H1 (cell line): ENCODE data around the gene ARSB. TPM values are rescaled to one million over a fixed set of nuclear protein-coding genes. Genes with fewer than 3 reads are reported as not detected.

Experiments used
- CTCF ChIA-PET: fragments of 300-600 bp; sonication (Branson Sonifier 250); formaldehyde crosslinking; loops from one replicate; lab custom pipeline; 2021; ENCODE audit not compliant: partially characterized antibody; lab: Charles Lee
- POLR2A ChIA-PET: fragments of 300-600 bp; sonication (Branson Sonifier 250); formaldehyde crosslinking; loops from one replicate; lab custom pipeline; 2021; ENCODE audit warnings: inconsistent platforms; ENCODE audit not compliant: partially characterized antibody; lab: Charles Lee
- DNase-seq, 2 experiments: peaks; one replicate each; pipeline versions ENCODE4 v3.0.0 to v3.0.0-alpha.2; 2010 to 2022; ENCODE audit warnings: low spot score in 2 of 2, low read depth in 1 of 2, mixed read lengths in 1 of 2
- FAIRE-seq: peaks from 2 replicates; lab custom pipeline; 2011; peaks lifted over from hg19 to GRCh38; lab: Jason Lieb, UNC
- H2AFZ ChIP-seq: 2 replicates; pipeline ENCODE4 v1.8.1; 2012; ENCODE audit warnings: low read length, inconsistent platforms
- H2AK5ac ChIP-seq: 2 replicates; pipeline ENCODE4 v1.6.1; 2013; ENCODE audit warnings: low read depth, low read length
- H2BK120ac ChIP-seq: replicated peaks from 2 replicates; pipeline ENCODE3; 2013; ENCODE audit warnings: low read depth, low read length, inconsistent platforms
- H2BK12ac ChIP-seq: 2 replicates; pipeline ENCODE4 v1.6.1; 2013; ENCODE audit warnings: low read depth, low read length
- H2BK15ac ChIP-seq: 2 replicates; pipeline ENCODE4 v1.6.1; 2013; ENCODE audit warnings: low read length
- H2BK20ac ChIP-seq: 2 replicates; pipeline ENCODE4 v1.6.1; 2013; ENCODE audit warnings: low read length
- H2BK5ac ChIP-seq: 2 replicates; pipeline ENCODE4 v1.6.1; 2013; ENCODE audit warnings: low read depth, low read length
- H3K14ac ChIP-seq: 2 replicates; pipeline ENCODE4 v1.6.1; 2013; ENCODE audit warnings: inconsistent platforms; ENCODE audit not compliant: insufficient read length
- H3K18ac ChIP-seq: 2 replicates; pipeline ENCODE4 v1.6.1; 2013; ENCODE audit warnings: low read length; ENCODE audit errors: extremely low read depth
- H3K23ac ChIP-seq: 2 replicates; pipeline ENCODE4 v1.6.1; 2013; ENCODE audit warnings: inconsistent platforms; ENCODE audit not compliant: insufficient read length
- H3K23me2 ChIP-seq: 2 replicates; pipeline ENCODE4 v1.6.1; 2013; ENCODE audit warnings: low read depth, low read length
- H3K27ac ChIP-seq: 2 replicates; pipeline ENCODE4 v1.6.1; 2011; ENCODE audit warnings: low read depth, low read length, inconsistent platforms
- H3K27me3 ChIP-seq, 4 experiments: replicated peaks in 1 of 4; 1 replicate in 1 of 4; 2 replicates in 3 of 4; pipeline versions ENCODE4 v1.6.1 to v1.8.1; 2011 to 2013; ENCODE audit warnings: low read length in 3 of 4, mild to moderate bottlenecking in 3 of 4, inconsistent platforms in 2 of 4, mixed read lengths in 2 of 4, moderate library complexity in 1 of 4; ENCODE audit not compliant: control insufficient read depth in 3 of 4, insufficient read depth in 3 of 4; ENCODE audit errors: extremely low read depth in 1 of 4
- H3K36me3 ChIP-seq, 4 experiments: 2 replicates each; pipeline versions ENCODE4 v1.6.1 to v1.8.1; 2011 to 2013; ENCODE audit warnings: mild to moderate bottlenecking in 4 of 4, low read length in 3 of 4, moderate library complexity in 2 of 4, control low read depth in 1 of 4, inconsistent platforms in 1 of 4; ENCODE audit not compliant: insufficient read depth in 4 of 4, control insufficient read depth in 2 of 4
- H3K4ac ChIP-seq: replicated peaks from 2 replicates; pipeline ENCODE3; 2013; ENCODE audit warnings: low read length, low read depth, mixed read lengths, inconsistent platforms; ENCODE audit not compliant: insufficient read length
- H3K4me1 ChIP-seq, 4 experiments: replicated peaks in 1 of 4; 1 replicate in 1 of 4; 2 replicates in 3 of 4; pipeline versions ENCODE4 v1.6.1 to v1.8.1; 2011 to 2013; ENCODE audit warnings: low read length in 3 of 4, inconsistent platforms in 2 of 4, mixed read lengths in 1 of 4; ENCODE audit not compliant: insufficient read depth in 4 of 4, control insufficient read depth in 3 of 4
- H3K4me2 ChIP-seq, 2 experiments: 2 replicates each; pipeline versions ENCODE4 v1.6.1 to v1.8.1; 2011 to 2013; ENCODE audit warnings: low read depth in 2 of 2, low read length in 2 of 2, control low read depth in 1 of 2, inconsistent platforms in 1 of 2, mild to moderate bottlenecking in 1 of 2; ENCODE audit not compliant: insufficient read depth in 1 of 2
- H3K4me3 ChIP-seq, 4 experiments: fragments of 200-600, 300-600 bp in 1 of 4; sonication (generic), shearing (Covaris generic), sonication (Bioruptor Twin) in 1 of 4; 2 replicates each; pipeline versions ENCODE4 v1.5.1 to v1.8.1; 2011 to 2016; ENCODE audit warnings: low read length in 4 of 4, low read depth in 3 of 4, control low read depth in 2 of 4, inconsistent platforms in 2 of 4, mild to moderate bottlenecking in 2 of 4, mixed read lengths in 1 of 4, moderate library complexity in 1 of 4; ENCODE audit not compliant: insufficient read depth in 2 of 4; ENCODE audit errors: extremely low read depth in 1 of 4
- H3K56ac ChIP-seq: replicated peaks from 2 replicates; pipeline ENCODE3; 2013; ENCODE audit warnings: low read depth, mild to moderate bottlenecking, mixed read lengths, low read length, inconsistent platforms; ENCODE audit not compliant: insufficient read length
- H3K79me1 ChIP-seq: 2 replicates; pipeline ENCODE4 v1.6.1; 2013; ENCODE audit warnings: low read depth, low read length, control low read depth
- H3K79me2 ChIP-seq, 2 experiments: 2 replicates each; pipeline versions ENCODE4 v1.6.1 to v1.8.1; 2012 to 2013; ENCODE audit warnings: low read length in 2 of 2, mild to moderate bottlenecking in 2 of 2, inconsistent platforms in 1 of 2; ENCODE audit not compliant: insufficient read depth in 2 of 2, control insufficient read depth in 1 of 2
- H3K9ac ChIP-seq, 4 experiments: replicated peaks in 1 of 4; 1 replicate in 1 of 4; 2 replicates in 3 of 4; pipeline versions ENCODE4 v1.6.1 to v1.8.1; 2011 to 2013; ENCODE audit warnings: low read depth in 3 of 4, low read length in 3 of 4, control low read depth in 2 of 4, mild to moderate bottlenecking in 2 of 4, moderate library complexity in 2 of 4, inconsistent platforms in 1 of 4; ENCODE audit errors: extremely low read depth in 1 of 4
- H3K9me3 ChIP-seq, 2 experiments: 2 replicates each; pipeline versions ENCODE4 v1.6.1 to v1.8.1; 2012 to 2013; ENCODE audit warnings: mild to moderate bottlenecking in 2 of 2, moderate library complexity in 2 of 2, control low read depth in 1 of 2, inconsistent platforms in 1 of 2, low read depth in 1 of 2, low read length in 1 of 2, mixed read lengths in 1 of 2; ENCODE audit not compliant: insufficient read depth in 2 of 2
- H4K20me1 ChIP-seq, 2 experiments: replicated peaks in 1 of 2; 2 replicates each; pipeline versions ENCODE3 to v1.8.1; 2011 to 2013; ENCODE audit warnings: inconsistent platforms in 2 of 2, low read length in 2 of 2, mild to moderate bottlenecking in 1 of 2; ENCODE audit not compliant: insufficient read depth in 2 of 2, control insufficient read depth in 1 of 2
- H4K5ac ChIP-seq: 2 replicates; pipeline ENCODE4 v1.6.1; 2013; ENCODE audit warnings: low read length, low read depth, mixed read lengths, inconsistent platforms; ENCODE audit not compliant: insufficient read length
- H4K8ac ChIP-seq: 2 replicates; pipeline ENCODE4 v1.8.0; 2013; ENCODE audit warnings: mild to moderate bottlenecking, moderate library complexity, low read length, inconsistent platforms; ENCODE audit not compliant: insufficient read depth; ENCODE audit errors: extremely low read depth
- H4K91ac ChIP-seq: replicated peaks from 2 replicates; pipeline ENCODE3; 2013; ENCODE audit warnings: low read length, mixed read lengths, inconsistent platforms; ENCODE audit not compliant: insufficient read length
- ATF3 ChIP-seq: IDR thresholded peaks from 2 replicates; pipeline ENCODE4 v1.6.1; 2011; ENCODE audit warnings: low read depth, mild to moderate bottlenecking, low read length; ENCODE audit not compliant: insufficient read depth
- BCL11A ChIP-seq, 2 experiments: IDR thresholded peaks; one replicate each; pipeline ENCODE4 v1.6.1; 2011; ENCODE audit warnings: low read depth in 2 of 2, low read length in 2 of 2, mild to moderate bottlenecking in 2 of 2
- CHD2 ChIP-seq: IDR thresholded peaks from 2 replicates; pipeline ENCODE4 v1.6.1; 2012; ENCODE audit warnings: low read length, improper control_type of control experiment
- EP300 ChIP-seq, 2 experiments: IDR thresholded peaks; 1 replicate in 1 of 2; 2 replicates in 1 of 2; pipeline ENCODE4 v1.6.1; 2011 to 2012; ENCODE audit warnings: low read depth in 2 of 2, low read length in 2 of 2, mild to moderate bottlenecking in 2 of 2, borderline replicate concordance in 1 of 2, inconsistent platforms in 1 of 2, moderate library complexity in 1 of 2
- GTF2F1 ChIP-seq: IDR thresholded peaks from 2 replicates; pipeline ENCODE4 v1.6.1; 2012; ENCODE audit warnings: low read depth, low read length, improper control_type of control experiment, borderline replicate concordance
- JUN ChIP-seq: IDR thresholded peaks from 2 replicates; pipeline ENCODE4 v1.6.1; 2011; ENCODE audit warnings: low read depth, mild to moderate bottlenecking, improper control_type of control experiment, low read length
- JUND ChIP-seq: IDR thresholded peaks from 2 replicates; pipeline ENCODE4 v1.6.1; 2011; ENCODE audit warnings: mild to moderate bottlenecking, improper control_type of control experiment, low read length
- KDM1A ChIP-seq: fragments of 200-600, 300-600 bp; sonication (generic); IDR thresholded peaks from 2 replicates; pipeline ENCODE4 v1.7.1; 2016; ENCODE audit warnings: mild to moderate bottlenecking, low read length, borderline replicate concordance
- KDM4A ChIP-seq: IDR thresholded peaks from one replicate; pipeline ENCODE4 v1.7.1; 2012; ENCODE audit warnings: low read depth, mild to moderate bottlenecking, moderate library complexity, low read length, inconsistent platforms; ENCODE audit not compliant: severe bottlenecking
- KDM5A ChIP-seq: fragments of 200-600 bp; IDR thresholded peaks from 2 replicates; pipeline ENCODE4 v1.7.1; 2012; ENCODE audit warnings: mild to moderate bottlenecking, low read length, inconsistent platforms, mixed read lengths
- RNF2 ChIP-seq: fragments of 200-900, 300-1000 bp; sonication (generic); IDR thresholded peaks from 2 replicates; pipeline ENCODE4 v1.7.1; 2016; ENCODE audit warnings: borderline replicate concordance, low read depth, mild to moderate bottlenecking, antibody characterized with exemption, low read length; ENCODE audit not compliant: poor library complexity, severe bottlenecking; ENCODE audit errors: missing control alignments
- TEAD4 ChIP-seq: IDR thresholded peaks from 2 replicates; pipeline ENCODE4 v1.6.1; 2012; ENCODE audit warnings: low read depth, low read length, inconsistent platforms, mixed read lengths
- ZNF274 ChIP-seq: IDR thresholded peaks from 2 replicates; pipeline ENCODE4 v1.7.0; 2012; ENCODE audit warnings: low read length, borderline replicate concordance; ENCODE audit errors: extremely low read depth
- WGBS, 2 experiments: shearing (Covaris generic) in 1 of 2; methylation state at CpG; one replicate each; pipeline versions ENCODE4 v1.1.6 to v1.1.7; 2013 to 2015; ENCODE audit warnings: low lambda C conversion rate in 2 of 2, mixed read lengths in 2 of 2, inconsistent platforms in 1 of 2, low coverage in 1 of 2, missing lambda C conversion rate in 1 of 2; ENCODE audit not compliant: insufficient replicate concordance in 2 of 2, insufficient coverage in 1 of 2, insufficient read length in 1 of 2; ENCODE audit errors: extremely low coverage in 1 of 2, missing lambda C conversion rate in 1 of 2; 5-methylcytosine and 5-hydroxymethylcytosine counted together
- polyA plus RNA-seq, 7 experiments: library from polyadenylated mRNA; depleted of rRNA in 3 of 7; stranded (reverse) in 5 of 7; unstranded in 2 of 7; fragments of >200 nt in 5 of 7; fragments of 200-250 nt in 2 of 7; gene quantifications; 1 replicate in 5 of 7; 2 replicates in 1 of 7; 4 replicates in 1 of 7; pipeline versions ENCODE4 v1.2.1 to v1.2.3, GENCODE V29; 2011 to 2013; ENCODE audit warnings: missing spikeins in 2 of 7, mixed read lengths in 2 of 7
- total RNA-seq: library from RNA; stranded (reverse); fragmentation: NEBNext Ultra II Directional; extraction: Animal tissue kit (Norgen Biotek cat#: 25700); gene quantifications from 2 replicates; pipeline ENCODE4 v1.2.1, GENCODE V29; 2021

The ARSB gene
- total and polyA plus RNA-seq, 2 of the 8 experiments (the other 6 are each of a cell fraction or from before 2014, with no cell fraction given): 6.4 to 13.9 TPM

GRCh38 chr5:78989080-78989479 lies 4.0 kb upstream of the ARSB start:
- CTCF ChIA-PET: interaction anchor here (0.8 to 1.2 kb wide), 4 partner anchors 9 to 102 kb away, joined by 3 read pairs; no protein-coding TSS in a partner anchor
- Histone ChIP-seq H3K4ac (no peak overlapping the region), H2AFZ (no peak overlapping the region), H3K23ac (no peak overlapping the region), H3K4me3 (no peak overlapping the region), H3K79me1 (no peaks in the 10 kb centered on the region), H2AK5ac (no peak overlapping the region), H3K79me2 (no peaks in the 10 kb centered on the region), H4K20me1 (no peaks in the 10 kb centered on the region), H3K4me1 (peaks cover 0 to 5% (median 4%) of the 10 kb centered on the region in 4 experiments; a peak in 3 of 7 replicates), H3K14ac (no peak overlapping the region), H3K9ac (no peak overlapping the region), H3K18ac (no peak overlapping the region), H2BK12ac (no peak overlapping the region), H3K4me2 (no peak overlapping the region), H2BK15ac (no peak overlapping the region), H2BK120ac (no peak overlapping the region), H3K27me3 (no peaks in the 10 kb centered on the region), H4K91ac (no peak overlapping the region), H3K9me3 (no peaks in the 10 kb centered on the region), H3K56ac (no peak overlapping the region), H3K36me3 (no peaks in the 10 kb centered on the region), H2BK20ac (no peak overlapping the region), H4K8ac (no peak overlapping the region), H3K23me2 (peaks cover 7% of the 10 kb centered on the region; the same call in 1 of the 2 replicates), H4K5ac (no peak overlapping the region), H2BK5ac (no peak overlapping the region), H3K27ac (no peak overlapping the region)
- WGBS, 2 experiments: 91% methylated on average over 12 of the region's 12 CpGs; no CpG with 5 or more reads in 1 of the 2 experiments
- POLR2A ChIA-PET: no interaction called here
- no peak for FAIRE-seq
- no peak for DNase-seq
- TF ChIP-seq KDM1A: no peak
- TF ChIP-seq JUND: no peak
- TF ChIP-seq EP300 (IDR thresholded peaks at IDR 0.05; ENCODE audit: borderline replicate concordance in 1 of 2, low read depth in 2 of 2, low read length in 2 of 2): no peak
- TF ChIP-seq BCL11A (IDR thresholded peaks at IDR 0.05; ENCODE audit: low read depth in 2 of 2, low read length in 2 of 2): no peak
- TF ChIP-seq JUN: no peak
- no peak for TF ChIP-seq ZNF274
- no peak for TF ChIP-seq KDM4A
- no peak for TF ChIP-seq KDM5A
- TF ChIP-seq GTF2F1: no peak
- TF ChIP-seq RNF2: no peak
- no peak for TF ChIP-seq ATF3
- TF ChIP-seq TEAD4: no peak
- no peak for TF ChIP-seq CHD2
